22Rv1 (cell line): ENCODE data around the gene STEAP2.

Experiments
- CTCF ChIP-seq: fragments of 450-650 bp; IDR thresholded peaks from 2 replicates; pipeline ENCODE4 v1.5.1; 2017; ENCODE audit warnings: mild to moderate bottlenecking
- ZFX ChIP-seq: fragments of 450-650 bp; IDR thresholded peaks from 2 replicates; pipeline ENCODE4 v1.6.1; 2017; ENCODE audit warnings: antibody characterized with exemption, borderline replicate concordance

GRCh38 chr7:90222811-90223725, 11.5 kb downstream of the STEAP2 start:
- TF ChIP-seq CTCF (no peak; the same call in 1 of the 2 replicates), ZFX (no peak)
